HepG2 (cell line): ENCODE measurements around the gene GNG12. TPM values are rescaled to one million over a fixed set of nuclear protein-coding genes. Genes with fewer than 3 reads are reported as not detected.

Source experiments
- ATAC-seq: fragments of 200-7000 bp; cut with Tn5 transposase; 3 replicates; pipeline ENCODE4 v1.9.1; 2020; ENCODE audit warnings: mild to moderate bottlenecking, moderate library complexity
- BruUV-seq: library from RNA; stranded (reverse); fragments of 400-500 nt; replicated peaks from 2 replicates; lab custom pipeline; 2021; lab: Mats Ljungman, UMichigan
- CTCF ChIA-PET: fragments of 300-600 bp; formaldehyde crosslinking; extraction: SDS; loops from one replicate; lab custom pipeline; 2021; ENCODE audit warnings: low total read pairs, inconsistent platforms, low intra/inter-chr PET ratio; lab: Yijun Ruan, JAX
- POLR2A ChIA-PET: fragments of 350-600 bp; sonication (Branson Sonifier 250); formaldehyde crosslinking; loops from one replicate; lab custom pipeline; 2020; ENCODE audit warnings: antibody characterized with exemption, inconsistent platforms; lab: Yijun Ruan, JAX
- DNase-seq: peaks from one replicate; pipeline ENCODE4 v3.0.0-alpha.2; 2015; ENCODE audit warnings: low spot score
- FAIRE-seq: peaks from 3 replicates; lab custom pipeline; 2011; peaks lifted over from hg19 to GRCh38; lab: Jason Lieb, UNC
- H2AFZ ChIP-seq: one replicate; pipeline ENCODE4 v1.6.1; 2011; ENCODE audit warnings: low read length, inconsistent platforms
- H3K27ac ChIP-seq: fragments of 300-600 bp; 3 replicates; pipeline ENCODE4 v1.8.0; 2011; ENCODE audit warnings: mixed run types, mild to moderate bottlenecking, mixed read lengths, low read length, inconsistent platforms; ENCODE audit not compliant: insufficient read depth; ENCODE audit errors: extremely low read length
- H3K27me3 ChIP-seq, 2 experiments: fragments of 200-600 bp in 1 of 2; 2 replicates in 1 of 2; 3 replicates in 1 of 2; pipeline versions ENCODE4 v1.6.0 to v1.8.0; 2011; ENCODE audit warnings: low read length in 2 of 2, mild to moderate bottlenecking in 2 of 2, moderate library complexity in 2 of 2, inconsistent platforms in 1 of 2; ENCODE audit not compliant: insufficient read depth in 2 of 2, control insufficient read depth in 1 of 2
- H3K36me3 ChIP-seq, 2 experiments: fragments of 200-600 bp in 1 of 2; replicated peaks in 1 of 2; 2 replicates in 1 of 2; 3 replicates in 1 of 2; pipeline versions ENCODE4 v1.5.1 to v1.8.0; 2011; ENCODE audit warnings: low read length in 2 of 2, inconsistent platforms in 1 of 2; ENCODE audit not compliant: insufficient read depth in 2 of 2, control insufficient read depth in 1 of 2
- H3K4me1 ChIP-seq: 2 replicates; pipeline ENCODE4 v1.5.1; 2012; ENCODE audit warnings: low read length, inconsistent platforms; ENCODE audit not compliant: insufficient read depth
- H3K4me2 ChIP-seq: 2 replicates; pipeline ENCODE4 v1.6.0; 2011; ENCODE audit warnings: low read depth, low read length, inconsistent platforms
- H3K4me3 ChIP-seq, 3 experiments: fragments of 200-600 bp in 1 of 3; sonication (generic), shearing (Covaris generic) in 1 of 3; replicated peaks in 1 of 3; 2 replicates each; pipeline ENCODE4 v1.5.1; 2011 to 2016; ENCODE audit warnings: low read length in 3 of 3, inconsistent platforms in 2 of 3, low read depth in 2 of 3, mild to moderate bottlenecking in 2 of 3, control low read depth in 1 of 3, mixed read lengths in 1 of 3; ENCODE audit not compliant: insufficient read depth in 1 of 3
- H3K79me2 ChIP-seq: one replicate; pipeline ENCODE4 v1.6.1; 2011; ENCODE audit warnings: low read length, inconsistent platforms; ENCODE audit not compliant: insufficient read depth
- H3K9ac ChIP-seq: 2 replicates; pipeline ENCODE4 v1.6.0; 2011; ENCODE audit warnings: mild to moderate bottlenecking, low read depth, low read length, inconsistent platforms; ENCODE audit not compliant: insufficient read depth
- H3K9me3 ChIP-seq: 2 replicates; pipeline ENCODE4 v1.5.1; 2012; ENCODE audit warnings: mild to moderate bottlenecking, low read length
- H4K20me1 ChIP-seq: 2 replicates; pipeline ENCODE4 v1.6.0; 2011; ENCODE audit warnings: inconsistent platforms, mild to moderate bottlenecking, low read length, moderate library complexity; ENCODE audit not compliant: insufficient read depth
- BHLHE40 ChIP-seq: IDR thresholded peaks from 2 replicates; pipeline ENCODE4 v1.6.1; 2011; ENCODE audit warnings: low read length, improper control_type of control experiment
- GZF1 ChIP-seq: sonication (generic); formaldehyde crosslinking; IDR thresholded peaks from 2 replicates; pipeline ENCODE4 v1.5.1; 2020; ENCODE audit warnings: mild to moderate bottlenecking, missing genetic modification reagents
- HOXA7 ChIP-seq: sonication (generic); formaldehyde crosslinking; IDR thresholded peaks from 2 replicates; pipeline ENCODE4 v1.8.1; 2022; ENCODE audit warnings: mild to moderate bottlenecking, missing genetic modification reagents, moderate library complexity
- ZBTB14 ChIP-seq: sonication (generic); formaldehyde crosslinking; IDR thresholded peaks from 2 replicates; pipeline ENCODE4 v1.4.0; 2020; ENCODE audit warnings: missing genetic modification reagents
- ZNF121 ChIP-seq: sonication (generic); formaldehyde crosslinking; IDR thresholded peaks from 2 replicates; pipeline ENCODE4 v1.5.0; 2020; ENCODE audit warnings: mild to moderate bottlenecking, missing genetic modification reagents
- ZNF18 ChIP-seq: sonication (generic); formaldehyde crosslinking; IDR thresholded peaks from 2 replicates; pipeline ENCODE4 v1.8.0; 2022; ENCODE audit warnings: mild to moderate bottlenecking, missing genetic modification reagents; ENCODE audit not compliant: insufficient replicate concordance
- ZNF460 ChIP-seq: sonication (generic); formaldehyde crosslinking; IDR thresholded peaks from 2 replicates; pipeline ENCODE4 v1.5.1; 2020; ENCODE audit warnings: missing genetic modification reagents, mild to moderate bottlenecking, borderline replicate concordance
- ZNF788 ChIP-seq: sonication (generic); formaldehyde crosslinking; IDR thresholded peaks from 2 replicates; pipeline ENCODE4 v1.5.0; 2020; ENCODE audit warnings: mild to moderate bottlenecking, missing genetic modification reagents, borderline replicate concordance
- WGBS: methylation state at CpG from one replicate; pipeline ENCODE4 v1.1.6; 2017; ENCODE audit warnings: low lambda C conversion rate; 5-methylcytosine and 5-hydroxymethylcytosine counted together
- in situ Hi-C: cut with HindIII; loops from 2 replicates; pipeline ENCODE4 v1.10.0; 2017; ENCODE audit warnings: low pct_unique_long_range_greater_than_20kb; ENCODE audit not compliant: extremely low pct_ligation_motif_present
- intact Hi-C: fragments of 100-400 bp; cut with micrococcal nuclease; formaldehyde crosslinking; loops from one replicate; pipeline ENCODE4 v1.10.0; 2022; ENCODE audit not compliant: unreplicated experiment
- polyA plus RNA-seq, 8 experiments: library from polyadenylated mRNA; depleted of rRNA in 3 of 8; stranded (reverse) in 7 of 8; unstranded in 1 of 8; fragments of >200 nt; fragmentation: Illumina TruSeq in 4 of 8; extraction: Trizol in 4 of 8; gene quantifications; 2 replicates each; pipeline versions ENCODE4 v1.2.1 to v1.2.3, GENCODE V29; 2011 to 2016; ENCODE audit warnings: low read depth in 4 of 8, missing spikeins in 1 of 8, mixed read lengths in 1 of 8; ENCODE audit not compliant: insufficient read depth in 1 of 8
- total RNA-seq, 5 experiments: library from RNA; depleted of rRNA; stranded (reverse); fragments of >200 nt; fragmentation: Illumina TruSeq; extraction: Trizol; gene quantifications; 2 replicates each; pipeline ENCODE4 v1.2.3, GENCODE V29; 2016; ENCODE audit warnings: low read depth in 1 of 5
- TF ChIP-seq, protein P1 (sequence below), 2 experiments: sonication (generic) in 1 of 2; formaldehyde crosslinking in 1 of 2; IDR thresholded peaks; 2 replicates each; pipeline versions ENCODE4 v1.6.1 to v1.9.0; 2014 to 2022; ENCODE audit warnings: antibody characterized with exemption in 1 of 2, borderline replicate concordance in 1 of 2, inconsistent platforms in 1 of 2, low read depth in 1 of 2, missing genetic modification reagents in 1 of 2
- TF ChIP-seq, protein P2 (sequence below): IDR thresholded peaks from 2 replicates; pipeline ENCODE4 v1.6.1; 2012; ENCODE audit warnings: low read length, improper control_type of control experiment

GNG12 gene
- total and polyA plus RNA-seq, 2 of the 13 experiments (the other 11 are each of a cell fraction or from before 2014, with no cell fraction given): 0.11 TPM

DNA sequence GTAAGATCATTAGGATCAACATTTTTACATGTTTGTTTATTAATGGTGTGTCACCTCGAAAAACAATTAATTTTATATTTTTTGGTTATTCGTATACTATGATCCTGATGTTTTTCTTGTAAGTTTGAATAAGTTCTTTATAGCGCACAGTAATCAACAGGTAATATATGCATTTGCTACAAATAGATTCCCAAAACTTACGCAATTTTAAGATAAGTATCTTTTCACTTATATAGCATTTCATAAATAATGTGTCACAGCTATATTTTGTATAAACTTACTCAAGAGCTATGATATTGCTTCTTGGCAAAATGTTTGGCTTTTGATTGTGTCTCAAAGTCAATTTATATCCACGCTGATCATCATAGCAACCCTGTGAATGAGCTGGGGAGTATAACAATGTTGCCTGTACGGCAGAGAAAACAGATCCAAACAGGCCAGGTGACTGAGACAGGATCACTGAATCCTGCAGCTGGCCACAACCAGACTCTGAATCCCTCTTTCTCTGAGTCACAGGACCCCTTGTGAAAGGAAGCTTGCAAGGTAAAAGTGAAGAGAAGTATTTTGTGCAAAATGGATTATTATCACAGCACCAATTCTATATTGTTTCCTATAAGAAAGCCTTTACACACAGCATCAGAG is 48.6 kb downstream of the GNG12 start:
- Histone ChIP-seq H3K4me1 (no peaks in the 10 kb centered on the region), H3K9me3 (no peaks in the 10 kb centered on the region), H4K20me1 (no peaks in the 10 kb centered on the region), H3K27me3 (no peaks in the 10 kb centered on the region), H3K4me3 (no peak overlapping the region), H3K79me2 (no peaks in the 10 kb centered on the region), H3K27ac (no peak overlapping the region), H3K9ac (no peak overlapping the region), H2AFZ (no peak overlapping the region), H3K36me3 (no peaks in the 10 kb centered on the region), H3K4me2 (no peak overlapping the region)
- CTCF ChIA-PET: no interaction called here
- ATAC-seq: no peak
- 29% methylated on average over 6 of the region's 6 CpGs for WGBS
- FAIRE-seq: no peak
- in situ Hi-C loops: no loop called here
- POLR2A ChIA-PET: no interaction called here
- no peak for DNase-seq
- no TSS peak for BruUV-seq
- intact Hi-C loops: no loop called here
- TF ChIP-seq, protein P1, sequence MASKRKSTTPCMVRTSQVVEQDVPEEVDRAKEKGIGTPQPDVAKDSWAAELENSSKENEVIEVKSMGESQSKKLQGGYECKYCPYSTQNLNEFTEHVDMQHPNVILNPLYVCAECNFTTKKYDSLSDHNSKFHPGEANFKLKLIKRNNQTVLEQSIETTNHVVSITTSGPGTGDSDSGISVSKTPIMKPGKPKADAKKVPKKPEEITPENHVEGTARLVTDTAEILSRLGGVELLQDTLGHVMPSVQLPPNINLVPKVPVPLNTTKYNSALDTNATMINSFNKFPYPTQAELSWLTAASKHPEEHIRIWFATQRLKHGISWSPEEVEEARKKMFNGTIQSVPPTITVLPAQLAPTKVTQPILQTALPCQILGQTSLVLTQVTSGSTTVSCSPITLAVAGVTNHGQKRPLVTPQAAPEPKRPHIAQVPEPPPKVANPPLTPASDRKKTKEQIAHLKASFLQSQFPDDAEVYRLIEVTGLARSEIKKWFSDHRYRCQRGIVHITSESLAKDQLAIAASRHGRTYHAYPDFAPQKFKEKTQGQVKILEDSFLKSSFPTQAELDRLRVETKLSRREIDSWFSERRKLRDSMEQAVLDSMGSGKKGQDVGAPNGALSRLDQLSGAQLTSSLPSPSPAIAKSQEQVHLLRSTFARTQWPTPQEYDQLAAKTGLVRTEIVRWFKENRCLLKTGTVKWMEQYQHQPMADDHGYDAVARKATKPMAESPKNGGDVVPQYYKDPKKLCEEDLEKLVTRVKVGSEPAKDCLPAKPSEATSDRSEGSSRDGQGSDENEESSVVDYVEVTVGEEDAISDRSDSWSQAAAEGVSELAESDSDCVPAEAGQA (IDR thresholded peaks at IDR 0.05; ENCODE audit: low read depth): no peak
- TF ChIP-seq, protein P1 (CRISPR knock-in tag; IDR thresholded peaks at IDR 0.05; ENCODE audit: borderline replicate concordance): no peak
- TF ChIP-seq ZNF788 (CRISPR knock-in tag): no peak
- TF ChIP-seq ZNF18 (CRISPR knock-in tag): no peak
- no peak for TF ChIP-seq ZBTB14 (CRISPR knock-in tag)
- no peak for TF ChIP-seq HOXA7 (CRISPR knock-in tag)
- TF ChIP-seq BHLHE40: no peak
- TF ChIP-seq, protein P2, sequence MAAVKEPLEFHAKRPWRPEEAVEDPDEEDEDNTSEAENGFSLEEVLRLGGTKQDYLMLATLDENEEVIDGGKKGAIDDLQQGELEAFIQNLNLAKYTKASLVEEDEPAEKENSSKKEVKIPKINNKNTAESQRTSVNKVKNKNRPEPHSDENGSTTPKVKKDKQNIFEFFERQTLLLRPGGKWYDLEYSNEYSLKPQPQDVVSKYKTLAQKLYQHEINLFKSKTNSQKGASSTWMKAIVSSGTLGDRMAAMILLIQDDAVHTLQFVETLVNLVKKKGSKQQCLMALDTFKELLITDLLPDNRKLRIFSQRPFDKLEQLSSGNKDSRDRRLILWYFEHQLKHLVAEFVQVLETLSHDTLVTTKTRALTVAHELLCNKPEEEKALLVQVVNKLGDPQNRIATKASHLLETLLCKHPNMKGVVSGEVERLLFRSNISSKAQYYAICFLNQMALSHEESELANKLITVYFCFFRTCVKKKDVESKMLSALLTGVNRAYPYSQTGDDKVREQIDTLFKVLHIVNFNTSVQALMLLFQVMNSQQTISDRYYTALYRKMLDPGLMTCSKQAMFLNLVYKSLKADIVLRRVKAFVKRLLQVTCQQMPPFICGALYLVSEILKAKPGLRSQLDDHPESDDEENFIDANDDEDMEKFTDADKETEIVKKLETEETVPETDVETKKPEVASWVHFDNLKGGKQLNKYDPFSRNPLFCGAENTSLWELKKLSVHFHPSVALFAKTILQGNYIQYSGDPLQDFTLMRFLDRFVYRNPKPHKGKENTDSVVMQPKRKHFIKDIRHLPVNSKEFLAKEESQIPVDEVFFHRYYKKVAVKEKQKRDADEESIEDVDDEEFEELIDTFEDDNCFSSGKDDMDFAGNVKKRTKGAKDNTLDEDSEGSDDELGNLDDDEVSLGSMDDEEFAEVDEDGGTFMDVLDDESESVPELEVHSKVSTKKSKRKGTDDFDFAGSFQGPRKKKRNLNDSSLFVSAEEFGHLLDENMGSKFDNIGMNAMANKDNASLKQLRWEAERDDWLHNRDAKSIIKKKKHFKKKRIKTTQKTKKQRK: no peak
- no peak for TF ChIP-seq GZF1 (CRISPR knock-in tag)
- no peak for TF ChIP-seq ZNF121 (CRISPR knock-in tag)
- no peak for TF ChIP-seq ZNF460 (CRISPR knock-in tag)
